ENCODE results near the gene MLANA.

- TF ChIP-seq ZNF239 (tag by site-specific recombination; IDR thresholded peaks at IDR 0.05) (no peak), TCF7L2 (IDR thresholded peaks at IDR 0.05; ENCODE audit: borderline replicate concordance, low read depth, low read length) (no peak)
Measured at GRCh38 chr9:5950261-5950660, 59.6 kb downstream of the MLANA start.

Data from HEK293 (cell line).